CD4-positive, alpha-beta T cell treated with Interferon alpha-2 for 1 hour (primary cell): ENCODE results near the gene CHRNA3.
"Not testable (repeated sequence)": the region's sequence is repeated elsewhere in the genome, so short reads cannot be mapped to it uniquely, and the experiment has no call there.

Experiments
- DNase-seq, 2 donors: peaks; one replicate each; pipeline ENCODE4 v3.0.0-alpha.2; 2020 to 2022

Gene CHRNA3

GRCh38 chr15:78616506-78616905 is 4.3 kb downstream of the CHRNA3 start:
- no peak for DNase-seq

- no peak for DNase-seq
Observed at GRCh38 chr15:78615151-78615589, 5.6 kb downstream of the CHRNA3 start.

- DNase-seq: no peak
Observed at GRCh38 chr15:78614021-78614420, 6.8 kb downstream of the CHRNA3 start.

- not testable (repeated sequence) for DNase-seq
Observed at GRCh38 chr15:78609551-78609950, 11.2 kb downstream of the CHRNA3 start.

- no peak for DNase-seq
Observed at GRCh38 chr15:78605680-78606079, 15.1 kb downstream of the CHRNA3 start.

GRCh38 chr15:78605201-78605600 is 15.6 kb downstream of the CHRNA3 start:
- no peak for DNase-seq

GRCh38 chr15:78604420-78604819 is 16.4 kb downstream of the CHRNA3 start:
- no peak for DNase-seq

GRCh38 chr15:78603467-78603866 is 17.3 kb downstream of the CHRNA3 start:
- no peak for DNase-seq

- no peak for DNase-seq
Observed at GRCh38 chr15:78599189-78599588, 21.6 kb downstream of the CHRNA3 start.

GRCh38 chr15:78598348-78598747 is 22.4 kb downstream of the CHRNA3 start:
- DNase-seq: no peak

GRCh38 chr15:78597583-78597982 is 23.2 kb downstream of the CHRNA3 start:
- no peak for DNase-seq

GRCh38 chr15:78574944-78575343 is 45.9 kb downstream of the CHRNA3 start:
- DNase-seq: no peak

GRCh38 chr15:78573416-78573815 is 47.4 kb downstream of the CHRNA3 start:
- DNase-seq: no peak

- DNase-seq: no peak
Observed at GRCh38 chr15:78571382-78571781, 49.4 kb downstream of the CHRNA3 start.

GRCh38 chr15:78570710-78571109 is 50.1 kb downstream of the CHRNA3 start:
- no peak for DNase-seq

- DNase-seq: no peak
Observed at GRCh38 chr15:78567531-78567930, 53.3 kb downstream of the CHRNA3 start.

- DNase-seq: no peak
Observed at GRCh38 chr15:78565951-78566774, 54.6 kb downstream of the CHRNA3 start.

- DNase-seq: peak; percentile 4 to 82
Observed at GRCh38 chr15:78565097-78565950, 55.5 kb downstream of the CHRNA3 start, which contains the start of gene CHRNA5. Gene CHRNA5, plus strand, starts transcription at chr15:78565520. Its CDS starts 200 bp downstream, at chr15:78565720.

GRCh38 chr15:78564743-78565096 is 56.1 kb downstream of the CHRNA3 start:
- DNase-seq: no peak

- DNase-seq: no peak
Observed at GRCh38 chr15:78563092-78563491, 57.7 kb downstream of the CHRNA3 start.

GRCh38 chr15:78561490-78561889 is 59.3 kb downstream of the CHRNA3 start:
- no peak for DNase-seq

- not testable (repeated sequence) for DNase-seq
Observed at GRCh38 chr15:78560201-78560600, 60.6 kb downstream of the CHRNA3 start.

GRCh38 chr15:78552597-78552996 is 68.2 kb downstream of the CHRNA3 start:
- DNase-seq: no peak

GRCh38 chr15:78551902-78552301 is 68.9 kb downstream of the CHRNA3 start:
- DNase-seq: no peak
